Measurements from ENCODE around the gene DCAF4. TPM values are rescaled to one million over a fixed set of nuclear protein-coding genes. Genes with fewer than 3 reads are reported as not detected.
"Not testable (repeated sequence)": the region's sequence is repeated elsewhere in the genome, so short reads cannot be mapped to it uniquely, and the experiment has no call there.

Gene DCAF4
- total RNA-seq, 3 donors from 2014 or later, result 19.8 to 49.5 (median 36.1) TPM

DNA sequence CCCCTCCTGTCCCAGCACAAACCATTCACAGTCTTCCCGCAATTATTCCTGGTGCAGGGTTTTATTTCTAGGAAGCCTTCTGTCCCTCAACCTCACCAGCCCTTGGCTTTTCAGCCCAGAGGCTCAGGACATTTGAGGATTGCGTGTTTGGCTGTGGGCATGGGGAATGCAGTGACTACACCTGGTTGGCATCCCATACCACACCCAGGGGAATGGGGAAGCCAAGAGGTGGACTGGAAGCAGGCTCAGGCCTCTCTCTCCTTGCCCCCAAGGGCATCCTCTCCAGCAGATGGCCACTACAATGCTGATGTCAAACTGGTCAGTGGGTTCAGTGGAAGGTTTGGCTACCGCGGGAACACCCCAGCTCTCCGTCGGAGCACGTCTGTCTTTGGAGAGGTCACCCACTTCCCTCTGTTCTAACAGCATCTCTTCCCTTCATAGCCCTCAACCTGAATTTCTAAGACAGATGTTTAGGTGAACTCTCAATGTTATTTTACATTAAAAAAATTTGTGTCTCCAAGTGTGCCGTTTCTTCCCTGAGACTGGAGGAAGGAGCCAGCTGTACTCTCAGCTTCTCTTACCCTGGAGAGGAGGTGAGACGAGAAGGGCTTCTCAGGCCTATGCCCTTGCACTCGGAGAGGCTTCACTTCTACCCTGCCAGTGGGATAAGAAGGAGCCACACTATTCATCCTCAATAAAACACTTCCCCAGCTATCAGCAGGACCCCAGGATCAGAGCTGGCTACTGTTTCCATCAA is 35.5 kb downstream of the DCAF4 start:
- Histone ChIP-seq H3K27ac (peak overlapping the region; percentile 12 to 65), H3K27me3 (no peaks in the 10 kb centered on the region), H3K36me3 (no peaks in the 10 kb centered on the region), H3K9me3 (no peaks in the 10 kb centered on the region), H3K4me1 (no peaks in the 10 kb centered on the region), H3K4me3 (no peak overlapping the region)
- TF ChIP-seq POLR2A (IDR thresholded peaks at IDR 0.05) (no peak), POLR2AphosphoS5 (IDR thresholded peaks at IDR 0.05) (no peak)
- TF ChIP-seq, protein P1, sequence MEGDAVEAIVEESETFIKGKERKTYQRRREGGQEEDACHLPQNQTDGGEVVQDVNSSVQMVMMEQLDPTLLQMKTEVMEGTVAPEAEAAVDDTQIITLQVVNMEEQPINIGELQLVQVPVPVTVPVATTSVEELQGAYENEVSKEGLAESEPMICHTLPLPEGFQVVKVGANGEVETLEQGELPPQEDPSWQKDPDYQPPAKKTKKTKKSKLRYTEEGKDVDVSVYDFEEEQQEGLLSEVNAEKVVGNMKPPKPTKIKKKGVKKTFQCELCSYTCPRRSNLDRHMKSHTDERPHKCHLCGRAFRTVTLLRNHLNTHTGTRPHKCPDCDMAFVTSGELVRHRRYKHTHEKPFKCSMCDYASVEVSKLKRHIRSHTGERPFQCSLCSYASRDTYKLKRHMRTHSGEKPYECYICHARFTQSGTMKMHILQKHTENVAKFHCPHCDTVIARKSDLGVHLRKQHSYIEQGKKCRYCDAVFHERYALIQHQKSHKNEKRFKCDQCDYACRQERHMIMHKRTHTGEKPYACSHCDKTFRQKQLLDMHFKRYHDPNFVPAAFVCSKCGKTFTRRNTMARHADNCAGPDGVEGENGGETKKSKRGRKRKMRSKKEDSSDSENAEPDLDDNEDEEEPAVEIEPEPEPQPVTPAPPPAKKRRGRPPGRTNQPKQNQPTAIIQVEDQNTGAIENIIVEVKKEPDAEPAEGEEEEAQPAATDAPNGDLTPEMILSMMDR (IDR thresholded peaks at IDR 0.05), result no peak
- peak in 1 of 2 donors; percentile 60 for DNase-seq (ENCODE audit: low spot score in 2 of 2)
- intact Hi-C loops (cut with DNase I; ENCODE audit: low total_unique reads), result no loop called here

DNA sequence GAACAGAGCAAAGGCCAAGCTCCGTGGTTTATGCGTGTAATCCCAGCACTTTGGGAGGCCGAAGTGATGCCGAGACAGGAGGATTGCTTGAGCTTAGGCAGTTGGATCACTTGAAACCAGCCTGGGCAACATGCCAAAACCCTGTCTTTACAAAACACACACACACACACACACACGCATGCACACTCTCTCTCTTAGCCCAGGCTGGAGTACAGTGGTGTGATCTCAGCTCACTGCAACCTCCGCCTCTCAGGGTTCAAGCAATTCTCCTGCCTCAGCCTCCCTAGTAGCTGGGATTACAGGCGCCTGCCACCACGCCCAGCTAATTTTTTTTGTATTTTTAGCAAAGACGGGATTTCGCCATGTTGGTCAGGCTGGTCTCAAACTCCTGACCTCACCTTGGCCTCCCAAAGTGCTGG is 36.1 kb downstream of the DCAF4 start:
- H3K4me3 ChIP-seq; H3K4me1 ChIP-seq; intact Hi-C loops (cut with DNase I; ENCODE audit: low total_unique reads); DNase-seq (ENCODE audit: low spot score in 2 of 2); H3K36me3 ChIP-seq; H3K9me3 ChIP-seq; H3K27me3 ChIP-seq: not testable (repeated sequence)
- peak overlapping the region in 1 of 2 donors; percentile 65 for H3K27ac ChIP-seq

DNA sequence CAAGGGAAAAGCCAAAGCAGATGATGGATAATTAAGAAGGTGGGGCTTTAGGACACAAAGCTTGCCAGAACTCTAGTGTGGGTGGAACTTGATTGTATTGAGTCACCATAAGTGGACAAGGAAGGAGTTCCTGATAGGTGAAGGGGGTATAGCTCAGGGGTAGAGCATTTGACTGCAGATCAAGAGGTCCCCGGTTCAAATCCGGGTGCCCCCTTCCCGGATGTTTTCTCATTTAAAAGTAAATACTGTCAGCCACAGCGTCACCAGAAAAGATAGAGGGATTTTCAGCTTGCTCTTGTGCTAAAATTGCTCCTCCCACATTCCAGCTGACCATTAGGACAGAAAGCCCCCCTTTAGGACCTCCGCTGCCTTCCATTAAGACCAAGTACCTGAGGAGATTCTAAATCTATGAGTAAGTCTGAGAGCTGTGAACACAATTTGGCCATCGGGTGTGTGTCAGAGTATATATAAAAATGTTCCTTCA is 36.6 kb downstream of the DCAF4 start:
- intact Hi-C loops (cut with DNase I; ENCODE audit: low total_unique reads), result no loop called here
- Histone ChIP-seq H3K4me3 (no peak overlapping the region), H3K27ac (no peak overlapping the region), H3K27me3 (no peaks in the 10 kb centered on the region), H3K4me1 (no peaks in the 10 kb centered on the region), H3K9me3 (no peaks in the 10 kb centered on the region), H3K36me3 (no peaks in the 10 kb centered on the region)
- TF ChIP-seq POLR2AphosphoS5 (IDR thresholded peaks at IDR 0.05), result no peak
- TF ChIP-seq, protein P1 (IDR thresholded peaks at IDR 0.05), result no peak
- TF ChIP-seq POLR2A (IDR thresholded peaks at IDR 0.05), result no peak
- DNase-seq (ENCODE audit: low spot score in 2 of 2), result no peak

DNA sequence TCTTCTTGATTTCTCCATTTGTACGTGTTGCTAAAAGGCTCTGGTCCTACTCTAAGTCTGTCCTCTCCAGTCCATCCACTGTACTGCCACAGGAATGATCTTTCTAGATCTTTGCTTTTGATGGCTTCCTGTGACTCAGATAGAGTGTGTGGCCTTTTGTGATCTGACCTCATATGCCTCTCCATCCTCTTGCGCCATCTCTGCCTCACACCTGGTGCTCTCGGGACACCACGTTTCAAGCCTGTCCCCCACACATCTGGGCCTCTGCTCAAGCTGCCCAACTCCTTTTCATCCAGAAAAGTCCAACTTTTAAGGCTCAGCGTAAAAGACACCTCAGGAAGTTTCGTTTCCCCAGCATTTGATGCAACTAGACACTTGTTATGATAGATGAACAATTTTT is 39.0 kb downstream of the DCAF4 start:
- Histone ChIP-seq H3K36me3 (no peaks in the 10 kb centered on the region), H3K9me3 (no peaks in the 10 kb centered on the region), H3K4me3 (no peak overlapping the region), H3K27ac (no peak overlapping the region), H3K4me1 (no peaks in the 10 kb centered on the region), H3K27me3 (no peaks in the 10 kb centered on the region)
- DNase-seq (ENCODE audit: low spot score in 2 of 2), result no peak
- TF ChIP-seq POLR2A (IDR thresholded peaks at IDR 0.05) (no peak), POLR2AphosphoS5 (IDR thresholded peaks at IDR 0.05) (no peak)
- TF ChIP-seq, protein P1 (IDR thresholded peaks at IDR 0.05), result no peak
- intact Hi-C loops (cut with DNase I; ENCODE audit: low total_unique reads), result no loop called here

DNA sequence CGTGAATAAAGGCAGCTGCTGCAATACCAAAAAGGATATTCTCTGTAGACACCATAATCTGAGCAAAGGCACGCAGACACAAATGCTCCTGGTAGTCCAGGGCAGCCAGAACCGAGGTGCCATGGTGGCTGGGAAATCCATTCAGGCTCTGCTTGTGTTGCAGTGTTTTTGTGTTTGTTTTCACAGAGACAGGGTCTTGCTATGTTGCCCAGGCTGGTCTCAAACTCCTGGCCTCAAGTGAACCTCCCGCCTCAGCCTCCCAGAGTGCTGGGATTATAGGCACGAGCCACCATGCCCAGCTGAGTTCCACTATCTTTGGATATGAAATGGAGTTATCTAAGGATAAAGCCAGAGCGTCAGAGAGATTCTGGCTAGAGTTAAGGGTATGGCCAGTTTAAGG is 39.8 kb downstream of the DCAF4 start:
- no peaks in the 10 kb centered on the region for H3K4me1 ChIP-seq
- H3K9me3 ChIP-seq, result no peaks in the 10 kb centered on the region
- no peak overlapping the region for H3K4me3 ChIP-seq
- no peaks in the 10 kb centered on the region for H3K27me3 ChIP-seq
- no peaks in the 10 kb centered on the region for H3K36me3 ChIP-seq
- intact Hi-C loops (cut with DNase I; ENCODE audit: low total_unique reads), result no loop called here
- TF ChIP-seq, protein P1 (IDR thresholded peaks at IDR 0.05), result no peak
- TF ChIP-seq POLR2A (IDR thresholded peaks at IDR 0.05) (no peak), POLR2AphosphoS5 (IDR thresholded peaks at IDR 0.05) (no peak)
- no peak for DNase-seq (ENCODE audit: low spot score in 2 of 2)
- H3K27ac ChIP-seq, result no peak overlapping the region

Data from breast epithelium (tissue), 4 donors.